Vagina (tissue), 2 donors: ENCODE data around the gene LINGO1.

ENCODE experiments used
- CTCF ChIP-seq, 3 experiments: fragments of 450-650 bp in 2 of 3; fragments of 200-600 bp in 1 of 3; sonication (generic) in 1 of 3; IDR thresholded peaks; one replicate each; pipeline ENCODE4 v1.5.1; 2017 to 2019; ENCODE audit warnings: antibody characterized with exemption in 3 of 3, mild to moderate bottlenecking in 2 of 3, moderate library complexity in 2 of 3
- POLR2A ChIP-seq, 2 donors: fragments of 450-650 bp; IDR thresholded peaks; one replicate each; pipeline ENCODE4 v1.6.1; 2017; ENCODE audit warnings: antibody characterized with exemption in 2 of 2, mild to moderate bottlenecking in 2 of 2, moderate library complexity in 2 of 2
- POLR2AphosphoS5 ChIP-seq, 2 donors: sonication (generic); formaldehyde crosslinking; IDR thresholded peaks; one replicate each; pipeline ENCODE4 v1.9.0; 2017; ENCODE audit warnings: antibody characterized with exemption in 2 of 2, mild to moderate bottlenecking in 2 of 2, low read depth in 1 of 2; ENCODE audit not compliant: insufficient read depth in 1 of 2

GRCh38 chr15:77571181-77571580 is 61.5 kb downstream of the LINGO1 start:
- TF ChIP-seq CTCF (IDR thresholded peaks at IDR 0.05) (no peak), POLR2A (IDR thresholded peaks at IDR 0.05) (no peak), POLR2AphosphoS5 (IDR thresholded peaks at IDR 0.05; ENCODE audit: insufficient read depth in 1 of 2, low read depth in 1 of 2) (no peak)
